NCI-H2107 treated with DMSO at 0.1 percent for 48 hours (cell line): Measurements from ENCODE around the gene TJP2.
"Not testable (repeated sequence)": the region's sequence is repeated elsewhere in the genome, so short reads cannot be mapped to it uniquely, and the experiment has no call there.

ENCODE experiments used
- DNase-seq: peaks from one replicate; lab custom pipeline; 2025; ENCODE audit not compliant: unreplicated experiment; lab: John Stamatoyannopoulos, UW

Gene TJP2

DNA sequence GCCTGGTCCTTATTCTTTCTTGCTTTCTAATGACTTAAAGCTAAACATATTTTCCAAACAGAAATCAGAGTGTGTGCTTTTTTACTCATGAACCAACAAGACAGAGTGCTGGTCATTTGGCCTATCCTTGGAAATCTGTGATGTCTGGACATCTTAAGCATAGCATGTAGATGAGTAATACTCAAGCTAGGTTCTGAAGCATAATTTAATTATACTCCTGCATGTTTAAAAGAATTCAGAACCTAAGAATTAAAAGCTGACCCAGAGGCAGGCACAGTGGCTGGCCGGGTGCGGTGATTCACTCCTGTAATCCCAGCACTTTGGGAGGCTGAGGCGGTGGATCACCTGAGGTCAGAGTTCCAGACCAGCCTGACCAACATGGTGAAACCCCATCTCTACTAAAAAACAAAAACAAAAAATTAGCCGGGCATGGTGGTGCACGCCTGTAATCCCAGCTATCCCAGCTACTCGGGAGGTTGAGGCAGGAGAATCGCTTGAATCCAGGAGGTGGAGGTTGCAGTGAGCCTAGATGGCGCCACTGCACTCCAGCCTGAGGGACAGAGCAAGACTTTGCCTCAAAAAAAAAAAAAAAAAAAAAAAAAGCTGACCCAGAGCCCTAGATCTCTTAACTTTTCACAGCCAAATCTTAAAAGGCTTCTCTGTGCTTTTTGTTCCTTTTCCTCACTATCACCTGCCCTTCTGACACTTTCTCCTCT lies 16.2 kb upstream of the TJP2 start:
- DNase-seq, result no peak

DNA sequence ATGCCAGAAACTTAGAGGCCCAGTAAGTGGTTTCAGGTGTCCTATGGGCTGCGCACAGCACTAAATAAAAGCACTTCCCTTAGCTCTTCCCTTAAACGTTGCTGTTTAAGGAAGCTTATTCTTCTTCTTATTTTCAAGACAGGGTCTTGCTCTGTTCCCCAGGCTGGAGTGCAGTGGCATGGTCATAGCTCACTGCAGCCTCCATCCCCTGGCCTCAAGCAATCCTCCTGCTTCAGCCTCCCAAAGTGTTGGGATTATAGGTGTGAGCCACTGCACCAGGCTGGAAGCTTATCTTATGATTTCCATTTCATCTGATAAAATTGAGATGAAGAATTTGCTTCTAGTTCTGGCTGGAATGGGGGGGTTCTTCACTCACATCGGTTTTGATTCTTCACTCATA lies 15.6 kb upstream of the TJP2 start:
- DNase-seq, result no peak

DNA sequence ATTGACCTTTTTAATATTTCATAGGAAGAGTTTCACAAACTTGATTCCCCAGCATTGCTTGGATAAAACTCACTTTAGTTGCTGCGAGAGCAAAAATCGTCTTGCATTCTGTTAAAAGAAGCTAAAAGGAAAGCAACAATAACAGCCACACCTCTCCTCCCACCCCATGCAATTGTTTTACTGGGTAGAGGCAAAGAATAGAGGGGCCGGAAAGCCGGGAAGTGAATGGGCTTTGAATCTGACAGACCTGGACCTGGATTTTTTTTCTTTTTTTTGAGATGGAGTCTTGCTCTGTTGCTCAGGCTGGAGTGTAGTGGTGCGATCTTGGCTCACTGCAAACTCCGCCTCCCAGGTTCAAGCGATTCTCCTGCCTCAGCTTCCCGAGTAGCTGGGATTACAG lies 9.5 kb upstream of the TJP2 start:
- DNase-seq, result not testable (repeated sequence)

DNA sequence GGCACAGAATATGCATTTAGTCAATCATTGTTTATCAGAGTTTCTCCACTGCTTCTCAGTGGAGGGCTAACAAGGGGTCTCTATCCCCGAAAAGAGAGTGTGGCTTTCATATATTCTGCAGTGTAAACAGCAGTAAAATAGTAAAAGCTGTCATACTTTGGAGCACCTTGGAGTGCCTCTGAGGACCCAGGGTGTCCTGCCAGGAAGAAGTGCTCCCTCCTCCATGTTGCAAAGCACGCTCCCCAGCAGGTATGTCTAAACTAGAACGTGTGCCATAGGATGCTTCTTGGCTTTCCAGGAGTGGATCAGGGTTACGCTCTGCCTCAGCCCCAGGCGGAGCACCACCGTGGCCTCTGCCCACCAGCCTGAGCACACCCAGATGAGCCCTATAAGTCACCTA lies 8.5 kb upstream of the TJP2 start:
- no peak for DNase-seq

DNA sequence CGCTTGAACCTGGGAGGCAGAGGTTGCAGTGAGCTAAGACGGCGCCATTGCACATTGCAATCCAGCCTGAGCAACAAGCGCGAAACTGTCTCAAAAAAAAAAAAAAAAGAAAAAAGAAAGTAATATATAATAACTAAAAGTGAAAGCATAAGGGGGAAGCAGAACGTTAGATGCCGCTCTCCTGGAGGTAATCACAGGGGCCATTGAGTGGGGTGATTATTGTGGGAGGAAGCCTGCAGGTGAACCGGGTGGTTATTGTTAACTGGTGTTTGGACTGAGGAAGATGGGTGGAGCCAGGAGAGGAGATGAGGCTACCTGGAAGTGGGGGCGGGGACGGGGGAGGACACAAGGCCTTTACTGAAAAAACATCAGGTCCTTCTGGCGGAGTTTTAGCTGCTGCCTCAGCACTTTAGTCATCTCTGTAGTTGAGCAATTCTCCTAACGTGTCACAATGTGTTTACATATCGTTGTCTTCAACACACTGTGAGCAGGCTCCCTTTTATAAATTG lies 5.3 kb upstream of the TJP2 start:
- DNase-seq, result no peak

DNA sequence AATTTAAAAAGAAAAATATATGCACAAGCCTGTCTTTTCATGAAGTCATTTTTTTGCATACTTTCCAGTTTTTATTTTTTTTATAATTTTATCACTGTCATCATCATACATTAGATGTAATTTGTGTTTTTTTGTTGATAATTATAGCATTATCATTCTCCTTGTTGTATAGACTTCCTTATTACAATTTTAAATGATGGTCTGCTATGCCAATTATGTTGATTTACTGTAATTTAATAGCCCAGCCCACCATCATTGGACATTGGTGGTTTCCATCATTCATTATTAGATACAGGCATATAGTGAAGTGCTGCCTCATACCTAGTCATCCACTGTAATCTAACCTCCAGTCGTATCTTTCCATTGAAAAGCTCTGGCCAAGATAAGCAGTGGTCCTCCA lies 3.8 kb upstream of the TJP2 start:
- DNase-seq, result no peak

DNA sequence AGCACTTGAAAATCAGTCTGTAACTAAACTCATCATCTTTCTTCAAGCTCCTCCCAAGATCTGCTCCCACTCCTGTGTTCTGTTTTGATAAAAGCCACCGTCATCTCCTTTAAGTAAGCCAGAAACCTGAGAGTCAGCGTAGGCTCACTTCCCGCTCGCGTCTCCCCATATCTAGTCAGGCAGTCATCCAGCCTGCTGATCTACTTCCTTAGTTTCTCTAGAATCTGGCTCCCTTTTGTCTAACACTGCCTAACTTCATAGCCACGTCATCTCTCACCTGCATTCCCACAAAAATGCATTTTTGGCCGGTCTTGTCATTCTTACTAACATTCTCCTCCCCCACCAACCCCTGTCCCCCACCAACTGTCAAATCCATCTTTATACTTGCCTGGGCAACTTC lies 3.0 kb upstream of the TJP2 start:
- no peak for DNase-seq

DNA sequence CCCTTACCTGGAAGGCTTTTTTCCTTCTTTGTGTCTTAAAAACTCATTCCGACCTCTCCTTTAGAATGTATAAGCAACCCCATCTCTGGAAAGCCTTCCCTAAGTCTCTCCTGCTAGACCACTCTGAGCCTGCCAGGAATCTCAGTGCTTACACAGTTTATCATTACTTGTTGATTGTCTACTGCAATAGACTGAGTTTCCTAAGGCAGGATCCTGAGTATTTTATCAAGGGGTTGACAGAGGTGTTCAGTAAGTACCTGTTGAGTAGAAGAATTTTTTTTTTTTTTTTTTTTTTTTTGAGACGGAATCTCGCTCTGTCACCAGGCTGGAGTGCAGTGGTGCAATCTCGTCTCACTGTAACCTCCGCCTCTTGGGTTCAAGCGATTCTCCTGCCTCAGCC lies 2.6 kb upstream of the TJP2 start:
- no peak for DNase-seq

DNA sequence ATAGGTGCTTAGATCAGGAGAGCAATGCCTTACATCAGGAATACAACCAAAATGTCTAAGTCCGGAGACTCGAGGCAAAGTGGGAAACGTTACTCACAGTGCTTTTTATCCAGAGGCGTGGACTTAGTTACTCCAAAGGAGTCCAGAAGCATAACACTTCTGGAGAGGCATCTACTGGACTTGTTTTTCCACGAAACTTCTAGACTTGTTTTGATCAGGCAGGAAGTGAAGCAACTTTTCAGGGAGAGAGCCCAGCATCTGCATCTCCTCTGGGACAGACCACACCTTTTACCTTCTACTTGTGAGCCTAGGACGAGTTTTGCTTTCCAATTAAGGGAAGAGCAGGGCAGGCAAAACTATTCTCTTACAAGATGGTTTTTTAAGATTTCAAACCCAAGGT lies 1.2 kb upstream of the TJP2 start:
- DNase-seq, result no peak

DNA sequence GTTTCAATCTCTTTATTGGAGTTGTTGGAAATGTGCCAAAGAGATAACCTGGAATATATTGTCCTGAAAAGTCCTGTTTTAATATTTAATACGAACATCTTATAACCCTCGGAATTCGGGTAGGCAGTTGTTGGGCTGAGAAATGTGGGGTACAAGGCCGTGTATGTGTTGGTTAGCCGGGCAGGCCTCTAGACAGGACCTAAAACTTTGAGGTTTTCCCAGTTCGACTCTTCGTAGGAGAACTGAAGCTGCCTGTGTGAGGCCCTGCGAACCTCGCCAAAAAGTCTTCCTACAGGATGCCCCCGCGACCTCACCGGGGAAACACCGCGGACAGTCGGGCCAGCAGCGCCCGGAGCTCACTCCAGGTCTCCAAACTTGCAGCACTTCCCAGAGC lies 583 bp upstream of the TJP2 start:
- DNase-seq, result no peak

DNA sequence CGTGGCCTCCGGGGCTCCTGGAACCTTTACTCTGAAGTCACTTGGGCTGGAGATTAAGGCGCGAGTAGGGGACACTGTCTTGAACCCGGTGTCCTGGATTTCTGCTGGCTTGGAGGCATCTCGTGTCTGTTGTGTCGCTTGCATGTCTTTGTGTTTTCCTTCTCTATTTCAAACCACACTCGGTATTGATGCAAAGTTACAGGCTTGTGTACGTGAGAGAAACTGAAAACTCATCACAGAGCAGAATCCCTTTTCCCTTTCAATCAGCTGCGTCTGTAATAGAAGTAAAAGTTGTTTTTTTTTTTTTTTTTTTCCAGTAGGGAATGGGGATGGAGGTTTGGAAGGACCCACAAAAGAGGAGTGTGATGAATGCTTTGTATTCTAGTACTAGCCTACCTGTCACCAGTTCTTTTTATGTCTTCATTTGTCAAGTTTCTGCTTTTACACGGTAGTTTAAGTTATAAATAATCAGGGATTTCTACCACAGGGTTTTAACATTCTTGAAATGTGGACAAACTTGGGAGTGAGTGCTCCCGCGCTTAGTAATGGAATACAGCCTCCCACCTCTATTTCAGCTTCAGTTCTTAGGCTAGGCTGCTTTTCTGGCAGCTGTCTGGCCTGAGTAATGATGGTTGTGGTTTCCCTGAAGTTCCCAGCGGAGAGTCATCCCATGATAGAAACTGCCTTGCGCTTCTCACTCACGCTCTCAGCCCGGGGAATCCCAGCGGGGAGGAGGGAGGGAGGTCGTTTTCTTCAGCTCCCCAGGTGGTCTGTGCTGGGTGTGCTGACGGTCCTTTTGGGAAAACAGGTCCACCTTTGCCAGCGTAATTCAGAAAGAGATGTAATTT lies 763 bp downstream of the TJP2 start:
- peak; percentile 76 for DNase-seq

DNA sequence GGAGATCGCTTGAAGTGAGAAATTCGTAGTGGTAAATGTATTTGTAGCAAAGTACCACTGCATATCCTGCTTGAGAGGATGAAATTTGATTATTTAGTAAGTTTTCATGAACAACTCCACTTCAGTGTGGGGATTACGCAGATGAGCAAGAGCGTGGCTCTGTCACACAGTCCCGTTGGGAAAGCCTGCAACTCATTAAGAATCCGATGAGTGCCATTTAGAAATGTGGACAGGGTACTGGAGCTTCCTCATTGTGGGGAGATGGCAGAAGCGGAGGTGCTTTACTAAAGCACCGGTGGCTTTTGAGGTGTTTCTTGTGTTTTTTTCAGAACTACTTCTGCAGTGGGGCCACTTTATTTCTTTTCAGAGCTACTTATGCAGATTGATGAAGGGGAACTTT lies 1.4 kb downstream of the TJP2 start:
- DNase-seq, result no peak

DNA sequence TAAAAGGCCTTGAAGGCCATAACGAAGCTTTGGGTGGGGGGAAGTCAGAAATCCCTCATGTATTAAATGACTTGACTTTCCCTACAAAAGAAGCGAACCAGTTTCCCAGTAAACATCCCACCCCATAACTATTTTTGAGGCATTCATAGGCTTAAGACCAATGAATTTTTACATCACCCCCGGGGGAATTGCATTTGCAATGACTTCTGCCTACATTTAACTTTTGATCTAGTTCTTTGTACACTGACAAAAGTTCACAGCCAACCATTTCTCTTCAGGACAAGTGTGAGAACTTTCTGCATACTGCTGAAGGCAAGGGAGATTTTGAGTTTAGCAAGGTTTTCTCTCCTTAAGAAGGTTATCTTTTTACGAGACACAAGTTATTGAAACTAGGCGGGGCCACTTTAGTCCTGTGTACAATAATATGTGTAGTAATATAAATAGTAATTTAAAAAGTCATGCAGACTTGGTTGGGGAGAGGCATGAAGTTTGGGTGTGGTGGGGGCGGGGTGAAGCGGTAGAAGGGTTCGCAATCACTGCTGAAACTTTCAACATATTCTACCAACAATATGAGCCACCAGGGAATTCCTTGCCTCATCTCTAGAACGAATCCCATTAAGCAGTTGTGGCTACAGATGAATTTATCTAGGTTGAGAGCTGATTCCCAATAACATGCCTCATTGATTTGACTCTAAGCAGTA lies 2.5 kb downstream of the TJP2 start:
- DNase-seq, result no peak

DNA sequence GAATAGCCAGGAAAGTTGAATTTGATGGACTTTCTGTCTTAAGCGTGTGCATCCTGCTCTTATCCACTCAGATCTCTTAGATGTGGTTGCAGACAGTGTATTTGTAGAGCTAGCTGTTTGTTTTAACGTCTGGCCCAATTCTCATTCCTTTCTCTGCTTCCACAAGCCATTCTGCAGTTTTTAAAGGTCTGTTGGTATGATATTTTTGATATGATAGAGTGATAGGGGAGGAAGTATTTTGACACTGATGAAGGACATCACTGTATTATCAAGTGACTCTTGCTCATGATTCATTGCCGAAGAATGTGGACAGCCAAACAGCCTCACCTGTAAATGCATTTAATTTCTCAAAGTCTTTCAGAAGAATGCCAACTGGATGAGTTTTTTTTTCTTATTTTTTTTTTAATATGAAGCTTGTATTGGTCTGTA lies 4.5 kb downstream of the TJP2 start:
- DNase-seq, result no peak

DNA sequence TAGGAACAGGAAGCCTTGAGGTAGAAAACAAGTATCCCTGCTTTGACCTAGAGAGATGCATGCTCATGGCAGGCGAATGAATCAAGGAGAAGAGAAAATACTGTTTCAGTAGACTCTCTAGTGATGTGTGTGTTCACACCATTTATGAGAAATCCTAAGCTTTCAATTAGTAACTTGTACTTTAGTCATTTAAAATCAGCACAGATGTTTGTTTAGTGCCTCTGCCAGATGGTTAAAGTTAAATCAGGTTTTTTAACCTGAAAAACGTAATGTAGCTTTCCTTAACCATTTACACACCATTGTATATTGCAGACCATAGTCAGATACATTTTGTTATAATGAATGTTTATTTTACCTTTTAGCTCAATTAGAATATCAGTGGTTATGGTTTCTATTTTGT lies 5.0 kb downstream of the TJP2 start:
- DNase-seq, result no peak

DNA sequence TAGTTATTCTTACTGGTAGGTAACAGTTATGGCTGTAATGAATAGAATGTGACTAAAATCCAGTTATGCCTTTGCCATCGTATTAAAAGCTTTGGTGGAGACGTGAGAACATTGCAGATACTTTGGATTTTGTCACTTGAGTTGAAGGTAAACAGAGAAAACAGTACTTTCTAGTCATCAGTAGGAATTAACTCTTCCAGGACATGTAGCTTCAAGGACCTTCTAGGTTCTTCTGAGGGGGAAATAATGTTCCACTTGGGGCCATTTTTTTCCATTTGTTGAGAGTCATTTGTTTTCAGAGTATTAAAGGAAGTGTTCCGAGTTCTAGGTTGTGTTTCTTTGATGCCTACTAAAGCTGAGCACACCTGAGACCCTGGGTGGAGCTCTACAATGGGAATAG lies 6.1 kb downstream of the TJP2 start:
- no peak for DNase-seq

DNA sequence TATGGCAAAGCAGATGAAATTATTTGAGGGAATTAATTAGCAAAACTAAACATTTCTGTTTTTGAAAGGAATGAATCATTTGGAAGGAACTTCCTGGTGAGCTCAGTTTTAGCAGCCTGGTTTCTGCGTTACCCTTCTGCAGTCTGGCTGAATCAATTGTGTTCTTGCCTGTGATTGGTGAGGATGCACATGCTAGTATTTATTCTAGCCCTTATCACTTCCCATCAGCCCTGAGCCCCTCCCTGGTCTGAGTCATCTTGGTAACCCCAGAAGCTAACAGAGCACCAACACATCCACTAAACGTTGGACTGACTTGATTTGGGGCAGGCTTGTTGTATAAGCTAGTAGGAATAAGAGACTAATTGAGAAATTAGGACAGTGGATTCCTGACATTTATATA lies 6.6 kb downstream of the TJP2 start:
- DNase-seq, result no peak

DNA sequence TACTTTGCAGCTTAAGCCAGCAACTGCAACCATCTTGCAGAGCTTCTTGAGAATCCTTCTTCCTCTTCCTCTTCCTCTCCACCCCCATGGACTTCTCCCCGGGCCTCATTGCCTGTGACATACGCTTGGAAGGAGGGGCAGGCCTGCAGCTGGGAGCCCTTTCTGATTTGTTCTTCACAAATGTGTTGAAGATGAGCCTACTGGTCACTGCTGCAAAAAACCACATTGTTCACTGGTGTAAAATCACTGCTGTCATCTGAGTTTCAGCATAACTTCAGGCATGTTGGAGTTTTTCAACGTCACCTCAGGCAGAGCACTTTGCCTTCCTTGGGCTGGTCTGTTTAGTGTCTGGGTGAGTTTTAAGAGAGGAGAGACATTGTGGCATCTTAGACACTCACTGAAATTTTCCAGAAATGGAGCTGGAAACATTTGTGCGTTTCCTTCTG lies 7.9 kb downstream of the TJP2 start:
- no peak for DNase-seq

DNA sequence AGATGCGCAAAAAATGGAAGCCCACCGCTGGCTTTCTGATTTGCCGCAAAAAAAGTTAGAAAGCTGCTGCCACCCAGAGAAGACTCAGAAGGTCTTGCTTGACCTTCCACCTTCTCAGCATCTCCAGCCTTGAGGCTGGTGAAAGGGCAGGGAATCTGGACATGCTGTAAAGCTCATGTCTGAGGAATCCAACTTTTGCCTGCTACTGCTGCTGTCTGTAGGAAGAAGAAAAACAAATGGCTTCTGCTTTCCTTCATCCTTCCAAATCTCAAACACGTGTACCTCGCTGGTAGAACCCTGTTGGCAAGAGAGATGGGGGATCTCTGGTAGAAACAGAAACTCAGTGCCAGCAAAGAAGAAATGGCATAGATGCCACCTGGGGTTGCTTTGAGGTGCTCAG lies 10.2 kb downstream of the TJP2 start:
- no peak for DNase-seq

DNA sequence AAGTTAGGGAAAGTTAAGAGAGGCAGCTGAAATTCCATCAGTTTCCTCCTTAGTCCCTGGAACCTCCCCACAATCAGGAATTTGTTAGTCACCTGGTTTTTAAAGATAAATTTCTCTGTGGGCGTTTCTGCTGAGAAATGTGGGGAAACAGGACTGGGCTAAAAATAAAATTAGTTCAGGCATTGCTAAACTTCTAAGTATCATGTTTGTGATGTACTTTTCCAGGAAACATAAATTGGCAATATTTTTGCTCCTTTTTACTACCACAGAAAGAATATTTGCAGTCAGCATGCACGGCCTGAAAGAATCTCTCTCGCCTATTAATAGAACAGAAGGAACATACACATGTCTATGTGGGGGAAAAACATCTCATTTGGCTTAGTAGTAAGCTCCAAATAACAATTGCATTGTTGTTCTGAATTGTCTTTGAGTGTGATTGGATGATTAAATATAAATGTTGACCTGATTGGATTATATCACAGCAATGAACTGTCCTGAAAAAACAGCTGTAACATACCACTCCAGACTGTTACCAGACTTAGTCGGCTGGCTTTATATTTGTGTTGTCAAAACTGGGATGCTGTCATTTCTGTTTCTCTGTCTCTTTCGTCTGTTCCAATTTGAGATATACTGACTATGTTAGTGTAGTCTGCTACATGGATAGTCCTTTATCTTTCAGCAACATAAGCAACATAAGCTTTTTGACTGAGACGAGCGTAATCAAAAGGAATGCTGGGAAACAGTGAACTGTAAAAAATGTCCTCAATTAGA lies 12.9 kb downstream of the TJP2 start:
- no peak for DNase-seq

DNA sequence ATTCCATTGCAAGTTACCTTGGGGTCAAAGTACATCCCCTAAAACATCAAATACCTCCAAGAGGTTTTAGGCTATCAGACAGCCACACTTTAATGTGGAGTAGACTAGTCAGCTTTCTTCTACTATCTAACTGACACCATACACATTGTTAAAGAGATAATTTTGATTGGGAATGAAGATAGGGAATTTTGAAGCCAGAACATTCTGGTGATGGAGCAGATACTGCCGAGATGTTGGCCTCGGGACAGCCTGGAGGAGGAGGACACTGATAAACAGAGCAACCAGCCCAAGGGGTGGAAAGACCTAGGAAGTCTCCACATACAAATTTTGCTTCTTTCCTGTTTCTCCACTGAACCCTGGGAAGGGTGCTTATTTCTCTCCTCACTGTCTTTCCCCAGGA lies 14.9 kb downstream of the TJP2 start:
- no peak for DNase-seq
